Duodenal mucosa (tissue), 2 donors: ENCODE data around the gene LRRC56.

ENCODE experiments used
- H3K27ac ChIP-seq: one replicate; pipeline ENCODE4 v1.7.0; 2013; ENCODE audit warnings: low read depth, low read length
- H3K27me3 ChIP-seq, 2 donors: one replicate each; pipeline ENCODE4 v1.7.0; 2013; ENCODE audit warnings: low read length in 2 of 2, control low read depth in 1 of 2; ENCODE audit not compliant: insufficient read depth in 2 of 2, control insufficient read depth in 1 of 2
- H3K36me3 ChIP-seq, 2 donors: one replicate each; pipeline ENCODE4 v1.7.0; 2013; ENCODE audit warnings: low read length in 2 of 2, control low read depth in 1 of 2; ENCODE audit not compliant: insufficient read depth in 2 of 2, control insufficient read depth in 1 of 2
- H3K4me1 ChIP-seq, 2 donors: one replicate each; pipeline ENCODE4 v1.7.0; 2013; ENCODE audit warnings: low read length in 2 of 2, control low read depth in 1 of 2; ENCODE audit not compliant: insufficient read depth in 2 of 2, control insufficient read depth in 1 of 2
- H3K4me3 ChIP-seq, 2 donors: one replicate each; pipeline ENCODE4 v1.7.0; 2013; ENCODE audit warnings: low read length in 2 of 2, low read depth in 1 of 2
- H3K9ac ChIP-seq, 2 donors: one replicate each; pipeline ENCODE4 v1.7.0; 2013; ENCODE audit warnings: low read length in 2 of 2, low read depth in 1 of 2
- H3K9me3 ChIP-seq, 2 donors: one replicate each; pipeline ENCODE4 v1.7.0; 2013; ENCODE audit warnings: low read length in 2 of 2, control low read depth in 1 of 2; ENCODE audit not compliant: control insufficient read depth in 1 of 2

LRRC56 gene

DNA sequence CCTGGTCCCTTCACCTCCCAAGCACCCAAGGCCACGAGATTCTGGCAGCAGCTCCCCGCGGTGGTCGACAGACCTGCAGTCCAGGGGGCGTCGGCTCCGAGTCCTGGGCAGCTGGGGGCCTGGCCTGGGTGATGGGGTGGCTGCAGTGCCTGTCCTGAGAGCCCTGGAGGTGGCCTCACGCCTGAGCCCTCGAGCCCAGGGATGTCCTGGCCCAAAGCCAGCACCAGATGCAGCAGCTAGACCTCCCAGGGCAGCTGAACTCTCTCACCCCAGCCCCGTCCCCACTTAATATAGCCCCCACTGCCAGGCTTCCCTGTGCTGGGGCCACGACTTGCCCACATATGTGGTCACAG is 16.6 kb downstream of the LRRC56 start:
- no peak overlapping the region for H3K27ac ChIP-seq
- H3K4me3 ChIP-seq: no peak overlapping the region
- no peaks in the 10 kb centered on the region for H3K9me3 ChIP-seq
- H3K27me3 ChIP-seq: peaks cover 7 to 11% of the 10 kb centered on the region in 2 donors
- peaks cover 0 to 8% of the 10 kb centered on the region in 2 donors for H3K4me1 ChIP-seq
- peak overlapping the region in 1 of 2 donors; percentile 18 for H3K9ac ChIP-seq
- no peaks in the 10 kb centered on the region for H3K36me3 ChIP-seq

DNA sequence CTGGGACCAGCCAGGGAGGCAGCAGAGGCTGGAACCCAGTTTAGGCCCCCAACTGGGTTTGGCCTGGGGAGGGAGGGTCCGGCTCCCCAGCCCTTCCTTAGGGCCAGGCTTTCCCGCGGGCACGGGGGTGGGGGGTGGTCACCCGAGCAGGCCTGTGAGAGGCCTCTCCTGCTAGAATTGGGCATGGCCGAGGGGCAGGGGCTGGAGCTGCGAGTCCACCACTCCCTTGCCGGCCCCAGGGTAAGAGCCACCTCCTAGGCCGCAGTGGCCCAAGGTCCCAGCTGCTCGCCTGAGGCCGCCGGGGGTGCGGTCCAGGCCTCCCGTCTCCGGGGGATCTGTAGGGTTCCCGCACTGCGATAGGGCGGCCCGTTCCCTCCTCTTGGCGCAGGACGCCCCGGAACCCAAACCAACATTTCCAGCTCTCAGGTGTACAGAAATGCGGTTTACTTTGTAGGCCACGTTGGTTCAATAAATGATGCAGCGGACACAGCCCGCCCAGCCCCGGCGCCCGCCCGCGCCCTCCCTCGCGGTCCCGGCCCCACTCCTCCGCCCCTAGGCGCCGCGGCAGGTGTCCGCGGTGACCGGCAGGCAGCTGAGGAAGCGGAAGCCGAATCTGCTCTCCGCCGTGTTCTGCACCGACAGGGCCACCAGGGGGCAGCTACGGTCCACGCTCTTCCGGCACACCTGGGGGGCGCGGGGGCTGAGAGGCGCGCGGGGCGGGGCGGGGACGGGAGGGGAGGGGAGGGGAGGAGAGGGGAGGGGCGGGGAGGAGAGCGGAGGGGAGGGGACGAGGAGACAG is 17.3 kb downstream of the LRRC56 start:
- Histone ChIP-seq H3K36me3 (no peaks in the 10 kb centered on the region), H3K9me3 (no peaks in the 10 kb centered on the region), H3K4me3 (peak overlapping the region; percentile 40 to 43), H3K27me3 (peaks cover 7 to 11% of the 10 kb centered on the region in 2 donors), H3K4me1 (peaks cover 5 to 14% of the 10 kb centered on the region in 2 donors), H3K9ac (peak overlapping the region in 1 of 2 donors; percentile 18), H3K27ac (no peak overlapping the region)

- Histone ChIP-seq H3K27ac (no peak overlapping the region), H3K27me3 (peaks cover 7 to 11% of the 10 kb centered on the region in 2 donors), H3K9me3 (no peaks in the 10 kb centered on the region), H3K4me1 (peaks cover 12 to 21% of the 10 kb centered on the region in 2 donors), H3K4me3 (no peak overlapping the region), H3K9ac (no peak overlapping the region), H3K36me3 (no peaks in the 10 kb centered on the region)
Measured at GRCh38 chr11:555227-555779, 18.0 kb downstream of the LRRC56 start.

DNA sequence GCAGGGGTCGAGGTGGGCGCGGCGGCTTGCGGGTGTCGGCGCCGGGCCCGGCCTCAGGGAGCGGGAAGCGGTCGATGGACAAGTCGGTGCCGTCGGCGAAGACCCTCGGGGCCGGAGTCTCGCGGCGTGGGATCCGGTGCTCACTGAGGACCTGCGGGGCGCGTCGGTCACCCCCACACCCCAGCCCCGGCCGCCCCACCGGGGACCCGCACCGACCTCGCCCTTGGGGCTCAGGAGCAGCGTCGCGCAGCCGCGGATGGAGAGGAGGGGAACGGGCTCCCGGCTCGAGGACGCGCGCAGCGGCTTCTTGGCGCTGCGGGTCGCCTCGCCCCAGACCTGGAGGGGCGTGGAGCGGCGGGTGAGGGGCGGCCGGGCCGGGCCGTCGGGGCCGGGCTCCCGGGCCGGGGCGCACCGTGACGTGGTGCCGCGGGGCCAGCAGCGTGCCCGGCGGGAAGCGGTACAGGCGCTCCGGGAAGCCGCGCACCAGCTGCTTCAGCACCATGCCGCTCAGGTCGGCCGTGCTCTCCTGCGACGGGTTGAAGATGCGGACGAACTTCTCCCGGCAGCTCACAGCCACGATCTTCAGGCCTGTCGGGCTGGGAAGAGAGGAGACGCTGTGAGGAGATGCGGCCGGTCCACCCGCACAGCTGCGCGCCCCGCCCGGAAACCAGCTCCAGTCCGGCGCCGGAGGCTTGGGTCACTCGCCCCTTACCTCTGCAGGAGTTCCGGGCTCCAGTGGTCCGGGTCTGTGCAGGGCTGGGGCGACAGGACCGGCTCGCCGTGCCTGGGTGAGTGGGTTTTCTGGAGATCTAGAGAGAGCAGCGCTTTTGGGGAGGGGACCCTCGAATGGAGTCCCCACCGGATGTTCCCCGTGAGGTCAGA is 18.7 kb downstream of the LRRC56 start:
- no peaks in the 10 kb centered on the region for H3K36me3 ChIP-seq
- no peak overlapping the region for H3K4me3 ChIP-seq
- peaks cover 12 to 21% of the 10 kb centered on the region in 2 donors for H3K4me1 ChIP-seq
- no peaks in the 10 kb centered on the region for H3K9me3 ChIP-seq
- H3K27me3 ChIP-seq: peaks cover 7 to 11% of the 10 kb centered on the region in 2 donors
- no peak overlapping the region for H3K27ac ChIP-seq
- H3K9ac ChIP-seq: no peak overlapping the region

DNA sequence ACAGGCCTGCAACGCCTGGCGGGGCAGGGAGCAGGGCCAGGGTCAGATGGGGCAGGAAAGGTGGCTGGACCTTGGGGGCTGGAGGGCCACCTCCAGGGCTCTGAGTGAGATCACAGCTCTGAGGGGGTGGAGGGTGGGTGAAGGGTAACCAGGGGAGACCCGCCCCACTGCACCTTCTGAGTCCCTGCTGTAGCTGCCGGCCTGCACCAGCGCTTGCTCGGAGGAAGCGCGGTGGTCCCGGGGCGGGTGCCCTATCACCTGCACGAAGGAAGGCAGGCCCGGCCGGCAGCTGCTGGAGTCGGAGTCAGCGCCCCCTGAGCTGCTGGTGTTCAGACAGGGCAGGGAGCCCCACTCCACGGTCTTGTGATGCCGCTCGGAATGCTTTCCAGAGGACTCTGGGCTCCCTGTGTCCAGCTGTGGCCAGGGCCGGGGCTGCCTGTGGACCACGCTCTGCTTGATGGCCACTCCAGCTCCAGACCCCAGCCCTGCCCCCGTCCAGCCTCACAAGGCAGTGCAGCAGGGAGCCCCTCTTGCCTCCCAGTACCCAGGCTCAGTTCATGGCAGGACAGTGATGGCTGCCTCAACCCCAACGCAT is 19.4 kb downstream of the LRRC56 start:
- Histone ChIP-seq H3K4me3 (no peak overlapping the region), H3K9ac (no peak overlapping the region), H3K9me3 (no peaks in the 10 kb centered on the region), H3K27me3 (peaks cover 7 to 11% of the 10 kb centered on the region in 2 donors), H3K36me3 (no peaks in the 10 kb centered on the region), H3K27ac (no peak overlapping the region), H3K4me1 (peaks cover 14 to 25% of the 10 kb centered on the region in 2 donors)

DNA sequence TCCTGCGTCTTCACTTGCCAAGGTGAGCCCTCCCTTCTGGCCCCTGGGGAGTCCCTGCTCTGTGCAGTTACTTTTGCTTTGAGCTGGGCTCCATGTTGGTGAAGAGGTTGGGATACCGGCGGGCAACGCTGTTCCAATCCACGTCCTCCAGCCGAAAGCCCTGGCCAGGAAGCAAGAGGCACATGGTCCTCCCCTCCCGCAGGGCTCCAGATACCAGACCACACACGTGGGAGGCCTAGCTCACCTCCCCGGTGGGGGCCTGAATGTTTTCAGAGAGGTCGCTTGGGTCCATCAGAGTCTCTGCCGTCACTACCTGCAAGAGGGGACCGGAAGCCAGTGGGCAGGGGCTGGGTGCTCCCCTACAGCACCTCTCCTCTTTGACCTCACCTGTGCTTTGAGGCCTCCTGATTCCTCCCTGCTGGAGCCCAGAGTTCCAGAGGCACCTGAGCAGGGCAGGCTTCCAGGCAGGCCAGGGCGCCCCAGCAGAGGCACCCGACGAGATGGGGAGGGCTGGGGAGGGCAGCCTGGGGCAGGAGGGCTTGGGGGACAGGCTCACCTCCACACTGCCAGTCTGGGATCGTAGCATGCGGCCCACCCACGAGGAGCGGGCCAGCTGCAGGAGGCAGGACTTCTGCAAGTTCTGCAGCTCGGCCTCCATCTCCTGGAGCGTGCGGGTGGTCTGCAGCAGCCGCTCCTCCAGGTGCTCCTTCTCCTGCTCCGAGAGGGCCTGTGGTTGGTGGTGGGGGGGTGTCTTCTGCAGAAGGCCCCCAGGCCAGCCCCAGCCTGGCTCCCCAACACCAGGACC is 20.2 kb downstream of the LRRC56 start:
- H3K27ac ChIP-seq: no peak overlapping the region
- peaks cover 7 to 11% of the 10 kb centered on the region in 2 donors for H3K27me3 ChIP-seq
- H3K4me3 ChIP-seq: no peak overlapping the region
- H3K4me1 ChIP-seq: peaks cover 21 to 32% of the 10 kb centered on the region in 2 donors
- peaks cover 0 to 5% of the 10 kb centered on the region in 2 donors for H3K36me3 ChIP-seq
- no peaks in the 10 kb centered on the region for H3K9me3 ChIP-seq
- no peak overlapping the region for H3K9ac ChIP-seq

DNA sequence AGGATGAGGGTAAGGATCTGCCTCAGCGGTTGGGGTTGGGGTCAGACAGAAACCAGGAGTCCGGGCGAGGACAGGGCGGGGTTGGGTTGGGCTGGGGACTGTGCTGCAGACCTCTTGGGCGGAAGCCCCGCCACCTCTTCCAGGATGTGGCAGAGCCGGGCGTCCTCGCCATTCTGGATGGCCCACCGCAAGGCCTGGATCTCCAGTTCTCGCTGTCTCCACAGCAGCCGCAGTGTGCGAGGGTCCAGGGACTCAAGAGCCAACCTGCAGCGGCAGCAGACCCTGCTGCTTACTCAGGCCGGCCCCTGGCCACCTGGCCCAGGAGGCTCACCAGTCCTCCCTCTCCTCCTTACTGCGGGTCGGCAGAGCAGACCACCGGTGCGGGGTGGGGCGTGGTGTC is 21.2 kb downstream of the LRRC56 start:
- peaks cover 3 to 11% of the 10 kb centered on the region in 2 donors for H3K27me3 ChIP-seq
- peaks cover 0 to 14% of the 10 kb centered on the region in 2 donors for H3K36me3 ChIP-seq
- H3K9me3 ChIP-seq: no peaks in the 10 kb centered on the region
- no peak overlapping the region for H3K27ac ChIP-seq
- H3K4me1 ChIP-seq: peaks cover 21 to 36% of the 10 kb centered on the region in 2 donors
- H3K9ac ChIP-seq: no peak overlapping the region
- H3K4me3 ChIP-seq: no peak overlapping the region

- peaks cover 0 to 11% of the 10 kb centered on the region in 2 donors for H3K27me3 ChIP-seq
- H3K9ac ChIP-seq: peak overlapping the region in 1 of 2 donors; percentile 29
- H3K4me3 ChIP-seq: no peak overlapping the region
- peaks cover 21 to 35% of the 10 kb centered on the region in 2 donors for H3K4me1 ChIP-seq
- no peak overlapping the region for H3K27ac ChIP-seq
- H3K9me3 ChIP-seq: no peaks in the 10 kb centered on the region
- H3K36me3 ChIP-seq: peaks cover 4 to 21% of the 10 kb centered on the region in 2 donors
Measured at GRCh38 chr11:559020-559620, 21.8 kb downstream of the LRRC56 start.

DNA sequence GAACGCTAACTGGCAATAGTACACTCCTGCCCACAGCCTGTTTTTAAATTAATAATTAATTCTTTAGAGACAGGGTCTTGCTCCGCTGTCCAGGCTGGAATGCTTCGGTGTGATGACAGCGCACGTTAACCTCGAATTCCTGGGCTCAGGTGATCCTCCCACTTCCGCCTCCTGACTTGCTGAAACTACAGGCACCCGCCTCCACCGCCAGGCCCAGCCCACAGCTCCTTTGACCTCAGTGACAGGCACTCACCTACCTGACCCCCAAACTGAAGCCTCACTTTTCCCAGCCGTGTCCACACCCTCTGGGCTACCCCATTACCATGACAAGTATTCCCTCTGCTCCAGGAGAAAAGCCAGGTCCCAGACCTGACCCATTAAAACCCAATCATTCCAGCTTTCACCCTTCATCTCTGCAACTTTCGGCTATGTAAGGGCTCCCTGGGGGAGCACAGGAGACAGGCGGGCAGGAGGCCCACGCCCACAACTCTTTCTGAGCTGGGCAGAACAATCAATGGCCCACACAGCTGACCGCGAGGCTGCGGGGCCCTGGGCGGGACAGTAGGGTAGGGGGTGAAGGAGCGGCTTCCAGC is 22.5 kb downstream of the LRRC56 start:
- H3K9me3 ChIP-seq: no peaks in the 10 kb centered on the region
- H3K4me3 ChIP-seq: peak overlapping the region; percentile 53 to 71
- peaks cover 0 to 11% of the 10 kb centered on the region in 2 donors for H3K27me3 ChIP-seq
- peaks cover 21 to 28% of the 10 kb centered on the region in 2 donors for H3K4me1 ChIP-seq
- H3K9ac ChIP-seq: peak overlapping the region; percentile 77
- H3K36me3 ChIP-seq: peaks cover 4 to 24% of the 10 kb centered on the region in 2 donors
- H3K27ac ChIP-seq: peak overlapping the region; percentile 92
